NCI-H146 (cell line): Measurements from ENCODE around the gene CRYGN.

Experiments
- DNase-seq: peaks from one replicate; lab custom pipeline; 2025; lab: John Stamatoyannopoulos, UW

Gene CRYGN

DNA sequence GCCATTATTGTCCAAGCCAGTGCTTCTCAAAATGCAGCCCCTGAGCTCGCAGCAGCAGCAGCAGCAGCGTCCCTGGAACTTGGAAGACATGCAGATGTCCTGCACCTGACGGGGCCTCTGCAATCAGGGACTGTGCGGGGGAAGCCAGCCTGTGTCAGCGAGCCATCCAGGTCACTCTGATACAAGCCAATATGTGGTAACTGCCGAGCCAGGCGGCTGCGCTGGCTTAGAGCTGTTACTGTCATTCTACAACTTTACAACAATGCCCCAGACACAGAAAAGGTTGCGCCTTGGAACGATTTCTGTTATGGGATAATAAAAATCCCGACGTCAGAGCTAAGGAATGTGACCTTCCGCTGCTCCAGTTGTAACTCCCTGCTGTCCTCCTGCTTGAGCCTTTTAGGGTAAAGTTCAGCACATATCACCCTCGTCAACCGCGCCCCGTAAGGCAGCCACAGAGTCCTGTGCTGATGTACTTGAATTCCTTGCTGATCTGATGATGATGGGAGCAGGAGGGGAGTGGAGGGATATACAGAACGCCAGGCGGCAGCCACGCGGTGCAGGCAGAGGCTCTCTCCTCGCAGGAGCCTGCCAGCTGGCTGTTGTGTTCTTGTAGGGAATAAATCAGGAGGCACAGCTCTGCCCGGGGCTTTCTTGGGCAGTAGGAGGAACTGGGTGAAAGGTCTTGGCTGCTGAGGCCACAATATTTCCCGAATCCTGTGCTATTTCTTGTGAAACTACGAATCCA lies 20.0 kb upstream of the CRYGN start:
- no peak for DNase-seq

GRCh38 chr7:151457534-151457933 lies 17.6 kb upstream of the CRYGN start:
- no peak for DNase-seq

- no peak for DNase-seq
Observed at GRCh38 chr7:151456782-151457181, 16.8 kb upstream of the CRYGN start.

DNA sequence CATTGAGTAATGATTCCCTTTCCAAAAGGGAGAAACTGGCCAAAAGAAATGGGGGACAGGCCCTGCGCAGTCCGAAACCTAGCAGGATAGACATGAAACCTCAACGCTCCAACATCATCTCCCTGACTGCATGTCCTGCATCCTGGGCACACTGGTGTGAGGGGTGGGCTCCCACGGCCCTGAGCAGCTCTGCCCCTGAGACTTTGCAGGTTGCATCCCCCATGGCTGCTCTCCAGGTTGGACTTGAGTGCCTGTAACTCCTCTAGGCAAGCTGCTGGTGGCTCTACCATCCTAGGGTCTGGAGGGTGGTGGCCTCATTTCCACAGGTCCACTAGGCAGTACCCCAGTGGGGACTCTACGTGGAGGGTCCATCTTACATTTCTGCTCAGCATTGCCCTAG lies 16.3 kb upstream of the CRYGN start:
- no peak for DNase-seq

DNA sequence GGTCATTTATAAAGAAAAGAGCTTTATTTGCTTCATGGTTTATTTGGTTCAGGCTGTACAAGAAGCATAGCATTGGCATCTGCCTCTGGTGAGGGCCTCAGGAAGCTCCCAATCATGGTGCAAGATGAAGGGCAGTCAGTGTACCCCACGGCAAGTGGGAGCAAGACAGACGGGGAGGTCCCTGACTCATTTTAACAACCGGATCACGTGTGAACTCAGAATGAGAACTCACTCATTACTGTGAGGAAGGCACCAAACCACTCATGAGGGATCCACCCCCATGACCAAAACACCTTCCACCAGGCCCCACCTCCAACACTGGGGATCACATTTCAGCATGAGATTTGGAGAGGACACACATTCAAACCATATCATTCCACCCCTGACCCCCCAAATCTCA lies 15.7 kb upstream of the CRYGN start:
- DNase-seq, result no peak

- DNase-seq, result peak; percentile 12
Observed at GRCh38 chr7:151454932-151455530, 15.1 kb upstream of the CRYGN start.

DNA sequence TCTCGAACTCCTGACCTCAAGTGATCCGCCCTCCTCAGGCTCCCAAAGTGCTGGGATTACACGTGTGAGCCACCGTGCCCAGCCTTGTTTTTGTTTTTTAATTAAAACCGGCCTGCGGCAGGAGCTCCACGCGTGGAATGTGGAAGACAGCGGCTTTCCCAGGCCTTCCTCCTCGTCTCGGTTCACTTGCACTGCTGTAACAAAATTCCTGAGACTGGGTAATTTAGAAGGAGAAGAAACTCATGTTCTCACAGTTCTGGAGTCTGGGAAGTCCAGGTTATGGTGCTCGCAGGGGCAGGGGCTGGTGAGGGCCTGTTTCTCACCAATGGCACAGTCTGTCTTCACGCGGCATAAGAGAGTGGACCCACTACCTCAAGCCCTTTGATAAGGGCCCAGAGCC lies 14.4 kb upstream of the CRYGN start:
- DNase-seq, result no peak

GRCh38 chr7:151453326-151453791 lies 13.4 kb upstream of the CRYGN start:
- DNase-seq, result no peak

DNA sequence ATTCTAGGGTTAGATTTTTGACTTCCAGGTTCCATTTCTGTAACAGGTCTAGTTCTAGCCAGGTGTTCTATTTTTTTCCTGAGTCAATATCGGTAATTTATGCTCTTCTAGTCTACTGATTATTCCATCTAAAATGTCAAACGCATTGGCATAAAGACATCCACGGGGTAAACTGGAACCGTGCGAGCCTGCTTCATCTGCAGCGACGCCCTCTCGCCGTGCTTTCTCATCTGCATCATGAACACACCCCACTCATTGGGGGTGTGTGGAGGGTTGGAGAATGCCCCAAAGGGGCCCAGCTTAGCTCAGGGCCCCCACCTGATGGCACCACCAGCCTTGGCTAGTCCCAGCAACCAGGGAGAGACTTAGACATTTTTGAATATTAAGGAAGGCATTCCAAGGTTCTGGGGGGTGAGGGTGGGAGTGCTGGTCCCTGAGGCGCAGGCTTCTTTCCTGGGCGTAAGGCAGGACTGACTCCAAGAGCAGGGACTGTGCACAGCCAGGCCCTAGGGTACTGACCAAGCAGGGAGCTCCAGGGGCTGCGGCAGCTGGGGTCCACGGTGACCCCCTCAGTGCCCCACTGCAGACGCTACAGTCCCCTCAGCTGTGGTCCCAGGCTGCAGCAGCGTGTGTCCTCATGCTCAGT lies 12.9 kb upstream of the CRYGN start:
- no peak for DNase-seq

- DNase-seq, result peak; percentile 2
Observed at GRCh38 chr7:151451626-151452571, 12.0 kb upstream of the CRYGN start.

DNA sequence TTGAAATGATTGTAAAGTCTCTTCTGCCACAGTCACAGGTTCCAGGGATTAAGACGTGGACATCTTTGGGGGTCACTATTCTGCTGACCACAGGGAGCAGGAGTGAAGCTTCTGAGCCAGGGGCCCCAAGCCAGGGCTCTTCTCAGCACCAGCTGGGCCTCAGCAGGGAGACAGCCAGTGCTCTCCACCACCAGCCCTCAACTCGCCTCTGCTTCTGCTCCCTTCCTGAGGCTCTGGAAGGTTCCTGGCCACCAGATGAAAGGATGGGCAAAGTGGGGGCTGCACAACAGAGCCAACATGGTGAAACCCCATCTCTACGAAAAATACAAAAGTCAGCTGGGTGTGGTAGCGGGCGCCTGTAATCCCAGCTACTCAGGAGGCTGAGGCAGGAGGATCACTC lies 11.2 kb upstream of the CRYGN start:
- no peak for DNase-seq

DNA sequence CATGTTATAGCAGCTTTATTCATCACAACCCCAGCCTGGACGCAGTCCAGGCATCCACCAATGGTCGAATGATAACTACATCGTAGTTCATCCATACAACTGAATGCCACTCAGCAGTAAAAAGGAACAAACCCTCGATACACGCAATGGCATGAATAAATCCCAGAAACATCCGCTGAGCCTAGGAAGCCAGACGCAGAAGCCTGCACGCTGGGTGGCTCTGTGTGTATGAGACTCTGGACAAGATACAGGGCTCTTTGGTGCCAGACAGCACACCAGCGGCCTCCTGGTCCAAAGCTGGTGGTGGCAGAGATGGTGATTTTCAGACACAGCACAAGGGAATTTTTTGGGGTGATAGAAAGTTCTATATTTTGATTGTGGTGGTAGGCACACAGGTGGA lies 10.0 kb upstream of the CRYGN start:
- no peak for DNase-seq

GRCh38 chr7:151448261-151449252 lies 8.6 kb upstream of the CRYGN start:
- DNase-seq, result peak; percentile 61

DNA sequence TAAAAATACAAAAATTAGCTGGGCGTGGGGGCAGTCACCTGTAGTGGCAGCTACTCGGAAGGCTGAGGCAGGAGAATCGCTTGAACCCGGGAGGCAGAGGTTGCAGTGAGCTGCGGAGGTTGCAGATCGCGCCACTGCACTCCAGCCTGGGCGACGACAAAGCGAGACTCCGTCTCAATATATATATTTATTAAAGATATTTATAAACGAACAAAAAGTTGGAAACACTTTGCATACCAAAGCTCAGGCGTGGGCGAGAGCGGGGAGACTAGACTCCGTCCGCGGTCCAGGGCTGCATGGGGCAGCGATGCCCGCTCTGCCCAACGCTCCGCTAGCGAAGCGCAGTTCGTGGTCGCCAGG lies 7.9 kb upstream of the CRYGN start:
- no peak for DNase-seq

DNA sequence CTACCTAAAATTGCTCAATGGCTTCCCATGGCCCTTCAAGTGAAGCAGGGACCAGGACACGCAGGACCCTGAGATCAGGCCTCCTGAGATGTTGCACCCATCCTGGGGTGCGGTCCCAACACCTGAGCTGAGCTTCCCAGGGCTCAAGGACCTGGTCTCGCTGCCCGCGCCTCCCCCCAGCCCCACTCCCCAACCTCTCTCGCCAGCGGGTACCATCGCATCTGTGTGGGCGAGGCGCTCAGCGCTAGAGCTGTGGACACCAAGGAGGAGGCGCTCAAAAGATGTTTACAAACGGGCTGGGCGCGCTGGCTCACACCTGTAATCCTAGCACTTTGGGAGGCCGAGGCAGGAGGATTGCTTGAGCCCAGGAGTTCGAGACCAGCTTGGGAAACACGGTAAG lies 7.4 kb upstream of the CRYGN start:
- no peak for DNase-seq

DNA sequence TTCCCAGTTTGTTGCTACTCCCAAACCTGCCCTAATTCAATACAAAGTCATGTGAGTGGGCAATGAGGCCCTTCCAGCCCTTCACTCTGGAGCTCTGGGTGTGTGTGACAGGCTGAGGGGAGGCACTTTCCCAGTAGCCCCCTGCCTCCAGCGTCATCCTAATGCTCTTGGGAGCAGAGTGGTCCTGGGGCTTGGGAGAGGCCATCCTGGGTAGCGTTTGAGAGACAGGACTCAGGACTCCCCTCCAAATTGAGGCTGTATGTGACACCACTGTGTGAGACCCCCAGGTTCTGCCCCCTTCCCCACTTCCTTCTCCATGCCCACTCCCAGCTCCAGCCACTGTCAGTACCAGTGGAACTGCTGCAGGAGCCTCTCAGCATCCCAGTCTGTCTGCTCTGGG lies 6.5 kb upstream of the CRYGN start:
- no peak for DNase-seq

DNA sequence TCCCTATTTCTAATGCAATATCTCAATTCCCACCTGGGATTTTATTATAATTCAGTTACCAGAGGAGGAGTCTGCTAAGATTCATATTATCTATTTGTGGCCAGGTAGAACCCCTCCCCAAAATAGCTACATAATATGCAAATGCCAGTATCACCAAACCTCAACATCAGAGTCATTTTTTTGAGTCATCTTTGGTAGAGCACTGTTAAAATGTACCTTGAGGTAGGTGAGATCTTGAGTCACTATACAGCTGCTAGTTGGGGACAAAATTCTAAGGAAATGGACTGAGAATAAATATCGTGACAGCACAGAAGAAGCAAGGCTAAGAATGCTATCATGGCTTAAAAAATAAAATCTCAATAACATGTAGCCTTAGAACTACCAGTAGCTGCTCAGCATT lies 4.7 kb upstream of the CRYGN start:
- no peak for DNase-seq

- no peak for DNase-seq
Observed at GRCh38 chr7:151442776-151443496, 3.0 kb upstream of the CRYGN start.

DNA sequence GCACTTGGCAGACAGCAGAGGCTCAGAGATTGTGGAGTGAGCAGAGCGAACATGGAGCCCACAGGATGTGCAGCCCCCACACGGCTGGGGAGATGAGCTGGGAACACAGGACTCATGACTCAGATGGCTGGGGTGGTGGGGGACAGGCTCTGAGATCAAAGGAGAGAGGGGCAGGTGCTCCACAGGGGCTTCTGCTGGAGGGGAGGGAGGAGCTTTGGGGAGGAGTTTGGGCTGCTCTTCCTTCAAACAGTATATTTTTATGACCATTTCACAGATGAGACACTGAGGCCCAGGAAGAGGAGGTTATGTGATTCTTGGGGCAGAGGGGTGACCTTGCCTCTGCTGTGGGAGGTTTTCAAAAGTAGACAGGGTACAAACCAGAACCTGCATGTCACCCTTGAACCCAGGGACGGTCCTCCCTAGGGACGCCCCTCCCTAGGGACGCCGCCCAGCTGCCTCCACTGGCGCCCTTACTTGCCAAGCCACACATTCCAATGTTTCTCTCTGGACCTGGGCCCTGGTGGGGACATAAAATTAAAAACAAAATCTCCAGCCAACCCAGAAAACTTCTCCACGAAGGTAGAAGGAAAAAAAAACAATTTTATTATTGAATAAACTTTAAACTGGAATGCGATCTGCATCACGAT lies 981 bp upstream of the CRYGN start:
- no peak for DNase-seq
